NCI-H2029 treated with DMSO at 0.1 percent for 48 hours (cell line): ENCODE results near the gene PDSS2.

ENCODE experiments used
- DNase-seq: peaks from one replicate; lab custom pipeline; 2025; lab: John Stamatoyannopoulos, UW

The PDSS2 gene

GRCh38 chr6:107267634-107268033 is 191.7 kb downstream of the PDSS2 start:
- no peak for DNase-seq

- no peak for DNase-seq
Observed at GRCh38 chr6:107267006-107267405, 192.4 kb downstream of the PDSS2 start.

- DNase-seq, result no peak
Observed at GRCh38 chr6:107266563-107266962, 192.8 kb downstream of the PDSS2 start.

DNA sequence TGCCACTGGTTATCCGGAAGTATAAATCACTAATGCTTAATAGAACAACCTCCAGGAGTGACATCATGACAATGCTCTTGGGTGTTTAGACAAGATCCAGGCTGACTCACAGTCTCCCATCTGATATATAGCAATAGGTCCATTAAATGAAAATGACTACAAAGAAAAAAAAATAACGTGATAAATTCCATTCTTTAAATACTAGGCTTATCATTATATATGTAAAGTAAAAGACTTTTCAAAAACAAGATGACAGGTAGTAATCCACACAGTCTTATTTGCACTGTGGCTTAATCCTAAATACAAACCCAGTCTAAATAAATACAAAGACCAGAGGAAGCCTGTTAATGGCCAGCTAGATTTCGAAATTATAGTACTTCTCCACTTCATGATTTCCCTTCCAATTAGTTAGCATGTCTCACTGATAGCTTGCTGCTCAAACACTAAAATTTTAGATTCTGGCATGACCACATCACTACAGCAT is 195.0 kb downstream of the PDSS2 start:
- peak; percentile 75 for DNase-seq

- no peak for DNase-seq
Observed at GRCh38 chr6:107259951-107260350, 199.4 kb downstream of the PDSS2 start.

DNA sequence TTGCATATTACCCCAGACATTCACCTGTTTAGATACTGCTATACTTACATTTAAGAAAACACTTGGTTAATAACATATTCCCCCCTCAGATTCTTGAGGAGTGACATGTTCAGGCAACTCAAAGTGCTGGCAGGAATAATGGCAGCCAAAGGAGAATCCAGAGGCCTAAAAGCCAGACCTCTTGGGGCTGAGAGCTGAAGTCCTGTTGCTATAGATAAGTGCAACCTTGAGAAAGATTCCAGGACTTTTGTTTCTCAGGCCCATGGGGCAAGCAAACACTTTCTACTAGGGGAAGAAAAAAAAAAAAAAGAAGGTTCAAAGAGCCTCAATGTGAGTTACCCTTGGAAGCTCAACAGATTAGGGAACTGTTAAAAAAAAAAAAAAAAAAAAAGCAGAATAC is 211.2 kb downstream of the PDSS2 start:
- no peak for DNase-seq

DNA sequence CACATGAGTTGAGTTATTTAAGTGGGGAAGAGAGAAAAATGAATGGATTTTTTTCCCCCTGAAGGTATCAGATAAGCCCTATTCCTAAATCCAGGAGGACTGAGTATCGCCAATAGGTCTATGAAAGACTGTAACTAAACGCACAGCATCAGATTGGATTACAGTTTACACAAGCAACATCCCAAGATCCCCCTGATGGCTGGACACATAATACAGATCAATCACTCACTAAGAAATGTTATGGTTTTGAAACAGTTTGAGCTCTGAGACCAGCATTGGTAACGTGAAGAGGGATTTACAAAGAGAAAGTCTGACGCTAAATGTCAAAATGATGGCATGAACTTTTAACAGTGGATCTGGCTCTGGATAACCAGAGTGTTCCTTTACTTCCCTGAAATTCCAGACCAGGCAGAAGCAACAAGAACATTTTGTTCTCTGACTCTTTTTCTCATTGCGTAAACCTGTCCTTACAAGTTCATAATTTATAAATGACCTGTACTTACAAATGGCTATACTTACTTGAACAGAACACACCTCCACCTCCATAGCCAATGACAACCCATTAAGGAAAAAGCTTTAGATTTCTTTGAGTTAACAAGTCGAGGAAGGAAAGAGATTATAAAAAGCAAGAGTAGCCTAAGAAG is 212.3 kb downstream of the PDSS2 start:
- no peak for DNase-seq

DNA sequence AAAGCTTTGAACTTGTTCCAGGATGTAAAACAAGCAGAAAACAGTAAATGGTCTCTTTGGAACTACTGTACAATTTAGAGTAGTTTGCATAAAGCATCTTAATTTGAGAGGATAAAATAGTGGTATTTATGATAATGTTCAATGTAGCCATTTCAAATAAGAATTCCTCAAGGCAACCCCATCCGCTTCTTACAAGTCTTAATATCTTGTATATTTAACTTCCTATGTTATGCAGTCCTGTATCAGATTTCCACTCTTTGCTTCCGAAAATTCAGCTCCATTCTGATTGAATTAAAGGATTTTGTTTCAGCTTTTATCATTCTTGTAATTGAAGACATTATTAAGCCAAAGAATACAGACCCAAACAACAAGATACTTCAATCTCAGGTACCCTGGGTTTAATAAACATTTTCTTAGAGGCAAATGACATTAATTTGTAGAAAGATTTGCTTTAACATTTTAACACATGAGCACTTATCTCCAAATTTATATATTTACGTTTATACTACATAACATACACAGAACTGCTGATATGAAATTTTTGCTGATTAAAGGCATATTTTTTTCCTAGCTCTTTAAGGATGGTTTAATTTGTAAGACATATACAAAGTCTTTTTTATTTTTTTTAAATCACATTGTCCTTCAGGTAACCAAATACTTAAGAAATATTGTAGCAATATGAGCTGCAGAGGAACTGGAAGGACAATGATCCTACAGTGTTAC is 213.0 kb downstream of the PDSS2 start:
- no peak for DNase-seq

- no peak for DNase-seq
Observed at GRCh38 chr6:107244742-107245480, 214.5 kb downstream of the PDSS2 start.

GRCh38 chr6:107244082-107244741 is 215.2 kb downstream of the PDSS2 start:
- no peak for DNase-seq

DNA sequence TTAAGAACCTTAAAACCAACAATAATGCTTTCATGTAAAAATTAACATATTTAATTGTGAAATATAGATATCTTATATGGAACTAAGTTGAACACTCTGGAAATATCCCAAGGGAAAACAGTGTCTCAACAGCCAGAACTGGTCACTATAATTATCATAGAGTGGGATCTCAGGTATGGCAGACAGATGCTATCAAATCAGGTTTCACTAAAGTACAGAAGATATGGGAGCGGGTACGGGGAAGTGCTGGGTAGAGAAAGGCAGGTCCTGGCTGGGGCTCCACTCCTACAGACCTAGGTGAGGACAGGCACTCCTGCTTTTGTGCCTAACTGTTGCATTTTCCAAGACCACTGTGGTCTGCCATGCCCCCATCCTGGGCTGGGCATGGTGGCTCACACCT is 215.9 kb downstream of the PDSS2 start:
- DNase-seq, result no peak

DNA sequence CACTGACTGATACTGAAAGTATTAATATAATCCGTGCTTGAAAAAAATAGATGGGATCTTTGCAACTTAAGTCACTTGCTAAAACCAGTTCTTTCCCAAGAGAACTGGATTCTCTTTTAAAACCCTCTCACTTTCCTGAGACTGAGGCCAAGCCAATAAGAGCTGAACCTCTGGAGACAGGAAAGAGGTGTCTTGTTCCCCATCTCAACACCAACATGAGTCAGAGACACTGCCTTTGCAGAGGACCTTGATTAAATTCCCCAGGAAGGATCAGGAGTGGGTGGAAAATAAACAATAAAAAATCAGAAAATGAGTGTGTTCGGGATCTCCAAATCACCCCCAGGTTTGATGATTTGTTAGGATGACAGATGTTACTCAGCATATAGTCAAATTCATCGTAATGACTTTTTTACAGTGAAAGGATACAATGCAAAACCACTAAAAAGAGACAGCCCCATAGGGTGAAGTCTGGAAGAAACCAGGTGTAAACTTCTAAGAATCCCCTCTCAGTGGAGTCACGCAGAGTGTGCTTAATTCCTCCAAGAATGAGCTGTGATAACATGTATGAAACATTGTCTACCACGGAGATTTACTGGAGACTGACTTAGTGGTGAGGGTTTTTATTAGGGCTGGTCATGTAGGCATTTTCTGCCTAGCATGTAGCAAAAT is 221.2 kb downstream of the PDSS2 start:
- no peak for DNase-seq

DNA sequence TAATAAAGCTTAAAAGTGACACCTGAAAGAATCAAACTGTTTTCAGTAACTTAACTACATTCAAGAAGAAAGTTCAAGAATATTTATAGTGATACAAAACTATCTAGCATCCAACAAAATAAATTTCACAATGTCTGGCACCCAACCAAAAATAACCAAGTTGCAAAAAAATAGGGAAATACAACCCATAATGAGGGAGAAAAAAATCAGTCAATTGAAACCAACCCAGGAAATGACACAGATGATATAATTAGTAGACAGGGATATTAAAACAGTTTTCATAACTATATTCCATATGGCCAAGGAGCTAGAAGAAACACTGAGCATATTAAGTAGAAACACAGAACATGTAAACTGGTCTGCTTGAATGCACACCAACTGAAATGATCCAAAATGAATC is 223.9 kb downstream of the PDSS2 start:
- DNase-seq, result no peak

- DNase-seq, result no peak
Observed at GRCh38 chr6:107235007-107235406, 224.4 kb downstream of the PDSS2 start.

DNA sequence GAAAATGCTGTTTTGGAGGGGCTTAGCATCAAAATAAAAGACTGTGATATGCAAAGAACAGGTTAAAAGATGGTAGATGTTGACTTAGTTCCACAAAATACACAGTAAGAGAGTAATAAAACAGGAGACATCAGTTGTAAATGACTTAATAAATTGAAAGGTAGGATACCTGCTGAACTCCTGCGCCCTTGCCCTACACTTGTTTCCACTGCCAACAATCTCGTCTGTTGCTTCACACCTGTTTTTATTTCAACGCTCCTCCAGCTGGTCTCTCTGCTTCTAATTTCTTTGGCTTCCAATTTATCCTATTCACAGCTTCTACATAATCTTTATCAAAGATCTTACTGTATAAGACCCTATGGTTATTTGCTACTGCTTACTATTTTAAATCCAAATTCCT is 228.1 kb downstream of the PDSS2 start:
- DNase-seq, result no peak

DNA sequence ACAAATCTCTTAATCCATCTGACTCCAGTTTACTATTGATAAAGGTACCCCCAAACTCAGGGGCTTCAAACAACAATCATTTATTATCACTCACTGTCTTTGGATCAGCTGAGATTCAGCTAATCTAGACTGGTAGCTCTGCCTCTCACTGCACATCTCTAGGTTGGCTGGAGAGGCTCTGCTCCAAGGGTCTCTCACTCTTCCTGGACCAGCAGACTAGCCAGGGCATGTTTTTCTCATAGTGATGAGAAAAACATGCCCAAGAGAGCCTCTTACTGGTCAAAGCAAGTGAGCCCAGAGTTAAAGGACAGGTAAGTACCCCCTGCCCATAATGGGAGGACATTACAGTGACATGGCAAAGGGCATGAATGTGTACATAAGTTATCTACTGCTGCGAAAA is 228.9 kb downstream of the PDSS2 start:
- no peak for DNase-seq

DNA sequence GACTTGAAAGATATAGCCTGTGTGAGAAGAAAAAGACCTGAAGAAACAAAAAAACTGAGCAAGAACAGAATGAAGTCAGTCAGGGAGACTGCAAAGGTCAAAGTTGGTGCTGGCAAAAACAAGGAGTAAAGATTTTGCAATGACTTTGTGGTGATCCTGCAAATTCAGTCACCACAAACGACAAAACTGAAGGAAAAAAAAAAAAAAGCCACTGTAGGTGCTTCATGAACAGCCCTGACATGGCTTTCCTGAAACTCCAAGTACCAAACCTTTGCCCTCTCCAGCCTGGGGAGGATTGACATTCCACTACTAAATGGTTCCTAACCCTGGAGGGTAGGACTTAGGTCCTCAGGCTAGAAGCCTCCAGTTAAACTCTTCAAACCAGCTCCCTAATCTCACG is 229.3 kb downstream of the PDSS2 start:
- no peak for DNase-seq

DNA sequence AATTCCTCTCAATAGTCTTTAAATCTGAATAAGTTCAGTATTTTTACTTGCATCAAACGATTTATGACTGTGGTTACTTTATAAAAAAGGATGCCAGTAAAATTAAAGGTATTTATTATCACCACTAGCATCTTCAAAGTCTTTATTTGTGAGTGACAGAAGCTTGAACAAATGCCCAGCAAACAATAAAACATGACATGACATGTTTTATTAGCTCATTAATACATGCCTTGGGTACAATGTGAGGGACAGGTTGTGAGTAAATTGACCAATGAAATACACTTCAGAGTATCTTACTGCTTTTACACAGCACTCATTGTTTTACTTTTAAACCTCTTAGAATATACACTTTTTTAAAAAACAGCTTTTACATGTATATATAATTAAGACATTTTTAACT is 230.6 kb downstream of the PDSS2 start:
- no peak for DNase-seq

DNA sequence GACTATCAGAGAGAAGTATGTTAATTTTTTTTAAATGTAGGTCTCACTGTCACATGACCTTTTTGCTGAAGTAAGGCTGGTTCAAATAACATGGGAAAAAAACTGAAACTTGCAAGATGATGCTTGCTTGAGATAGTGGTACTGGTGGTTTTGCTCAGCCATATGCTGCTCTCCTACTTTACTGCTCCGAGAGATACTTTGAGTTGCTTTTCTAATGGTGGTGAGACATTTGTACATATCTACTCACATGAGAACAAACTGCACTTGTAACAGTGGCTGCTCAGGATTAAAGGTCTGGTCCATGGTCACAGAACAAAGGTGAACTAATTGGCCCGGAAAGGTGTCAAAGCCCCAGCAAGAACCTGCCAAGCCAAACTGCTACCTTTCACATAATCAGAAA is 237.8 kb downstream of the PDSS2 start:
- DNase-seq, result no peak

DNA sequence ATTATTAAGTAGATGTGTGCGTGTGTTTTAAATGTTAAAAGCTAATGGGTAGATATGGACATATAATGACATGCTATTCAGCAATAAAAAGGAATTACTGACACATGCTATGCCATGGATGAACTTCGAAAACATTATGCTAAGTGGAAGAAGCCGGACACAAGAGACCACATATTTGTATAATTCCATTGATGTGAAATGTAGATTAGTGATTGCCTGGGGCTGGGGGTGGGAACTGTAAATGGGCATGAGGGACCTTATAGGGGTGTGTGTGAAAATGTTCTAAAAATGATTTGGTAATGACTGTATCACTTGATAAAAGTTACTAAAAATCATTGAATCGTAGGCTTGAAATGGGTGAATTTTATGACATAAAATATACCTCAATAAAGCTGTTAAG is 239.5 kb downstream of the PDSS2 start:
- no peak for DNase-seq

DNA sequence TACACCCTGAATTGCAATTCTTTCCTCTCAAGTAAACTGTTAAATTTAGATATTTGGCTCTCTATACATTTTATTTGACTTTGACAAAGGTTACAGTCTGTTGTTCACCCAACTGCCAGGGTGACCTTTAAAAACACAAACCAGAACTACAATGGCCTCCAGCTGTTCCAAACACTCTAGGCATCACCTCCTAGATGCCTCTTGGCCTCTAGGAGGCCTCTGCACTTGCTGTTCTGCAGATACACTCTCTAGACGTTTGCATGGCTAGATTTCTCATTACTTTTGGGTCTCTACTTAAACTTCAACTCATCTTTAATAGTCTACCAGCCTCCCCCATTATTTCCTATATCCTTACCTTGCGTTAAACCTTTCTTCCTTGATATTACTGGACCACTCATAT is 241.2 kb downstream of the PDSS2 start:
- DNase-seq, result no peak

- DNase-seq, result peak; percentile 75
Observed at GRCh38 chr6:107217248-107217647, 242.1 kb downstream of the PDSS2 start.
